ENCODE measurements around the gene FLVCR1. TPM values are rescaled to one million over a fixed set of nuclear protein-coding genes. Genes with fewer than 3 reads are reported as not detected.

FLVCR1 gene
- total RNA-seq, 1 experiment from 2014 or later, result 26.4 TPM

- ChIA-PET POLR2A (ENCODE audit: low non-redundant PET) (no interaction called here), CTCF (no interaction called here)
- BruUV-seq (replicated peaks), result no TSS peak
- peaks cover 5% of the 10 kb centered on the region for H3K4me1 ChIP-seq (ENCODE audit: insufficient read depth, low read length, poor library complexity, severe bottlenecking)
- no peaks in the 10 kb centered on the region for H3K9me3 ChIP-seq (ENCODE audit: low read depth, low read length, poor library complexity, severe bottlenecking)
- no peaks in the 10 kb centered on the region for H3K36me3 ChIP-seq (ENCODE audit: insufficient read depth, low read length, poor library complexity, severe bottlenecking)
- no peak overlapping the region for H3K27ac ChIP-seq (ENCODE audit: low read depth, low read length, poor library complexity, severe bottlenecking)
- intact Hi-C loops (cut with micrococcal nuclease; ENCODE audit: unreplicated experiment), result no loop called here
- DNase-seq (ENCODE audit: low spot score), result no peak
- H3K4me3 ChIP-seq (ENCODE audit: low read depth, low read length, poor library complexity, severe bottlenecking), result no peak overlapping the region
- TF ChIP-seq EZH2 (IDR thresholded peaks at IDR 0.05; ENCODE audit: borderline replicate concordance, low read depth, low read length, poor library complexity, severe bottlenecking) (no peak), CTCF (conservative IDR thresholded peaks at IDR 0.05; ENCODE audit: low read depth, low read length) (no peak)
- no peaks in the 10 kb centered on the region for H3K27me3 ChIP-seq (replicated peaks; ENCODE audit: insufficient read depth, low read depth, low read length, poor library complexity)
Observed at GRCh38 chr1:212945463-212946160, 87.5 kb downstream of the FLVCR1 start.

GRCh38 chr1:212946872-212947271, 88.8 kb downstream of the FLVCR1 start:
- CTCF ChIA-PET, result no interaction called here
- BruUV-seq (replicated peaks), result no TSS peak
- TF ChIP-seq EZH2 (IDR thresholded peaks at IDR 0.05; ENCODE audit: borderline replicate concordance, low read depth, low read length, poor library complexity, severe bottlenecking) (no peak), CTCF (conservative IDR thresholded peaks at IDR 0.05; ENCODE audit: low read depth, low read length) (no peak)
- POLR2A ChIA-PET (ENCODE audit: low non-redundant PET), result no interaction called here
- Histone ChIP-seq H3K4me1 (ENCODE audit: insufficient read depth, low read length, poor library complexity, severe bottlenecking) (peaks cover 10% of the 10 kb centered on the region), H3K4me3 (ENCODE audit: low read depth, low read length, poor library complexity, severe bottlenecking) (no peak overlapping the region), H3K9me3 (ENCODE audit: low read depth, low read length, poor library complexity, severe bottlenecking) (no peaks in the 10 kb centered on the region), H3K27me3 (replicated peaks; ENCODE audit: insufficient read depth, low read depth, low read length, poor library complexity) (peaks cover 4% of the 10 kb centered on the region), H3K36me3 (ENCODE audit: insufficient read depth, low read length, poor library complexity, severe bottlenecking) (no peaks in the 10 kb centered on the region), H3K27ac (ENCODE audit: low read depth, low read length, poor library complexity, severe bottlenecking) (no peak overlapping the region)
- intact Hi-C loops (cut with micrococcal nuclease; ENCODE audit: unreplicated experiment), result no loop called here
- no peak for DNase-seq (ENCODE audit: low spot score)

Other genes starting within 250 kb of the FLVCR1 start
- gene ATF3, start 249.5 kb upstream of the FLVCR1 start, total RNA-seq (2021), result 12.6 and 16.0 TPM in 2 replicates
- 4.1 and 6.9 TPM in 2 replicates for gene BATF3, start 158.4 kb upstream of the FLVCR1 start, total RNA-seq (2021)
- 48.5 and 53.6 TPM in 2 replicates for gene NSL1, start 66.5 kb upstream of the FLVCR1 start, total RNA-seq (2021)
- gene TATDN3, start 66.4 kb upstream of the FLVCR1 start, total RNA-seq (2021), result 17.3 and 22.6 TPM in 2 replicates
- 1.1 TPM in 1 of 2 replicates, not detected in the other for gene SPATA45, start 10.6 kb upstream of the FLVCR1 start, total RNA-seq (2021)
- gene VASH2, start 92.3 kb downstream of the FLVCR1 start, total RNA-seq (2021), result 2.7 and 4.3 TPM in 2 replicates
- 32.5 and 36.3 TPM in 2 replicates for gene ANGEL2, start 157.6 kb downstream of the FLVCR1 start, total RNA-seq (2021)
- gene RPS6KC1, start 193.0 kb downstream of the FLVCR1 start, total RNA-seq (2021), result 15.8 and 17.1 TPM in 2 replicates

Data from A673 (cell line).